Breast epithelium (tissue), 4 donors: ENCODE measurements around the gene RAB27A. TPM values are rescaled to one million over a fixed set of nuclear protein-coding genes. Genes with fewer than 3 reads are reported as not detected.

Experiments
- DNase-seq, 2 donors: peaks; one replicate each; pipeline ENCODE4 v3.0.0-alpha.2; 2019; ENCODE audit warnings: low spot score in 2 of 2
- H3K27ac ChIP-seq, 2 donors: fragments of 200-600 bp; sonication (generic) in 1 of 2; one replicate each; pipeline ENCODE4 v1.5.1; 2016 to 2019; ENCODE audit warnings: mild to moderate bottlenecking in 1 of 2
- H3K27me3 ChIP-seq, 2 donors: fragments of 200-600 bp; sonication (generic) in 1 of 2; one replicate each; pipeline versions ENCODE4 v1.5.1 to v1.6.0; 2017 to 2019; ENCODE audit warnings: control low read depth in 1 of 2, mild to moderate bottlenecking in 1 of 2
- H3K36me3 ChIP-seq: fragments of 200-600 bp; one replicate; pipeline ENCODE4 v1.5.1; 2019
- H3K4me1 ChIP-seq, 2 donors: fragments of 200-600 bp; sonication (generic); one replicate each; pipeline ENCODE4 v1.5.1; 2016 to 2019; ENCODE audit warnings: control low read depth in 1 of 2
- H3K4me3 ChIP-seq, 3 donors: fragments of 200-600 bp; sonication (generic); 1 replicate in 2 of 3; 2 replicates in 1 of 3; pipeline ENCODE4 v1.5.1; 2016 to 2019; ENCODE audit warnings: mild to moderate bottlenecking in 3 of 3, moderate library complexity in 2 of 3
- H3K9me3 ChIP-seq, 2 donors: fragments of 200-600 bp; sonication (generic) in 1 of 2; one replicate each; pipeline ENCODE4 v1.5.1; 2016 to 2019; ENCODE audit warnings: control low read depth in 1 of 2
- CTCF ChIP-seq, 3 donors: fragments of 450-650 bp; IDR thresholded peaks; one replicate each; pipeline ENCODE4 v1.5.1; 2016 to 2017; ENCODE audit warnings: antibody characterized with exemption in 3 of 3, mild to moderate bottlenecking in 3 of 3, moderate library complexity in 3 of 3
- POLR2A ChIP-seq: fragments of 450-650 bp; IDR thresholded peaks from one replicate; pipeline ENCODE4 v1.6.1; 2016; ENCODE audit warnings: antibody characterized with exemption, mild to moderate bottlenecking, moderate library complexity
- POLR2AphosphoS5 ChIP-seq, 3 donors: sonication (generic); formaldehyde crosslinking; IDR thresholded peaks; one replicate each; pipeline ENCODE4 v1.6.1; 2017; ENCODE audit warnings: antibody characterized with exemption in 3 of 3
- intact Hi-C: fragments of 100-400 bp; cut with DNase I; formaldehyde crosslinking; loops from one replicate; pipeline ENCODE4 v1.15.1; 2023; ENCODE audit warnings: low total_unique reads
- total RNA-seq, 3 donors: library from RNA; depleted of rRNA; stranded (reverse); fragments of >200 nt; gene quantifications; one replicate each; pipeline ENCODE4 v1.1.0, GENCODE V29; 2016

RAB27A gene
- total RNA-seq, 3 donors from 2014 or later: 7.4 to 21.3 (median 18.3) TPM

- intact Hi-C loops: no loop called here
- peak overlapping the region; percentile 10 to 13 for H3K27ac ChIP-seq
These were observed 12.5 kb downstream of the RAB27A start for GRCh38 chr15:55277116-55277564.

GRCh38 chr15:55276324-55276723 lies 13.3 kb downstream of the RAB27A start:
- DNase-seq: no peak

More at GRCh38 chr15:55277116-55277564, 12.5 kb downstream of the RAB27A start:
- no peaks in the 10 kb centered on the region for H3K27me3 ChIP-seq
- no peaks in the 10 kb centered on the region for H3K4me1 ChIP-seq
- no peaks in the 10 kb centered on the region for H3K36me3 ChIP-seq
- no peak for TF ChIP-seq POLR2AphosphoS5 (IDR thresholded peaks at IDR 0.05)
- no peak for TF ChIP-seq CTCF (IDR thresholded peaks at IDR 0.05)
- no peak for TF ChIP-seq POLR2A
- no peak for DNase-seq
- H3K9me3 ChIP-seq: no peaks in the 10 kb centered on the region
- no peak overlapping the region for H3K4me3 ChIP-seq

GRCh38 chr15:55270291-55270690 lies 19.3 kb downstream of the RAB27A start:
- TF ChIP-seq CTCF (IDR thresholded peaks at IDR 0.05): no peak
- no peaks in the 10 kb centered on the region for H3K9me3 ChIP-seq
- no peaks in the 10 kb centered on the region for H3K4me1 ChIP-seq
- no peak overlapping the region for H3K4me3 ChIP-seq
- no peaks in the 10 kb centered on the region for H3K27me3 ChIP-seq
- H3K36me3 ChIP-seq: no peaks in the 10 kb centered on the region
- no peak for DNase-seq
- H3K27ac ChIP-seq: no peak overlapping the region
- intact Hi-C loops: no loop called here

More at GRCh38 chr15:55276324-55276723, 13.3 kb downstream of the RAB27A start:
- Histone ChIP-seq H3K27ac (no peak overlapping the region), H3K4me3 (no peak overlapping the region), H3K27me3 (no peaks in the 10 kb centered on the region), H3K4me1 (no peaks in the 10 kb centered on the region), H3K9me3 (no peaks in the 10 kb centered on the region), H3K36me3 (no peaks in the 10 kb centered on the region)
- TF ChIP-seq POLR2A (no peak), CTCF (IDR thresholded peaks at IDR 0.05) (no peak), POLR2AphosphoS5 (IDR thresholded peaks at IDR 0.05) (no peak)
- intact Hi-C loops: no loop called here

- Histone ChIP-seq H3K9me3 (no peaks in the 10 kb centered on the region), H3K4me1 (no peaks in the 10 kb centered on the region), H3K27me3 (no peaks in the 10 kb centered on the region), H3K27ac (no peak overlapping the region), H3K4me3 (no peak overlapping the region), H3K36me3 (no peaks in the 10 kb centered on the region)
- DNase-seq: no peak
- TF ChIP-seq CTCF (IDR thresholded peaks at IDR 0.05): no peak
- TF ChIP-seq POLR2AphosphoS5 (IDR thresholded peaks at IDR 0.05): no peak
- TF ChIP-seq POLR2A: no peak
- intact Hi-C loops: loop anchor here (2.0 kb wide), 1 partner anchor 13 kb away; no protein-coding TSS in a partner anchor
These were observed 21.4 kb downstream of the RAB27A start for GRCh38 chr15:55268176-55268695.

GRCh38 chr15:55267401-55268175 lies 22.0 kb downstream of the RAB27A start:
- H3K36me3 ChIP-seq: no peaks in the 10 kb centered on the region
- DNase-seq: no peak
- H3K4me3 ChIP-seq: no peak overlapping the region
- TF ChIP-seq POLR2AphosphoS5 (IDR thresholded peaks at IDR 0.05): no peak
- no peak for TF ChIP-seq POLR2A
- no peak for TF ChIP-seq CTCF (IDR thresholded peaks at IDR 0.05)
- no peaks in the 10 kb centered on the region for H3K27me3 ChIP-seq
- no peaks in the 10 kb centered on the region for H3K4me1 ChIP-seq
- H3K9me3 ChIP-seq: no peaks in the 10 kb centered on the region
- peak overlapping the region in 1 of 2 donors; percentile 40 for H3K27ac ChIP-seq
- intact Hi-C loops: loop anchor here (2.0 kb wide), 1 partner anchor 13 kb away; no protein-coding TSS in a partner anchor
